Measurements from ENCODE around the gene GGA1. TPM values are rescaled to one million over a fixed set of nuclear protein-coding genes. Genes with fewer than 3 reads are reported as not detected.

Gene GGA1
- total RNA-seq, 1 donor from 2014 or later: 32.0 TPM

GRCh38 chr22:37659066-37659896, 50.6 kb downstream of the GGA1 start:
- Mint-ChIP-seq H3K4me3 (ENCODE audit: unreplicated experiment) (peak overlapping the region; percentile 72), H3K27me3 (ENCODE audit: low read depth) (no peaks in the 10 kb centered on the region), H3K27ac (ENCODE audit: unreplicated experiment) (no peak overlapping the region), H3K4me1 (ENCODE audit: low read depth) (peaks cover 40% of the 10 kb centered on the region), H3K9me3 (ENCODE audit: low read depth) (no peaks in the 10 kb centered on the region), H3K36me3 (ENCODE audit: low read depth) (no peaks in the 10 kb centered on the region)
- TF ChIP-seq, protein P1, sequence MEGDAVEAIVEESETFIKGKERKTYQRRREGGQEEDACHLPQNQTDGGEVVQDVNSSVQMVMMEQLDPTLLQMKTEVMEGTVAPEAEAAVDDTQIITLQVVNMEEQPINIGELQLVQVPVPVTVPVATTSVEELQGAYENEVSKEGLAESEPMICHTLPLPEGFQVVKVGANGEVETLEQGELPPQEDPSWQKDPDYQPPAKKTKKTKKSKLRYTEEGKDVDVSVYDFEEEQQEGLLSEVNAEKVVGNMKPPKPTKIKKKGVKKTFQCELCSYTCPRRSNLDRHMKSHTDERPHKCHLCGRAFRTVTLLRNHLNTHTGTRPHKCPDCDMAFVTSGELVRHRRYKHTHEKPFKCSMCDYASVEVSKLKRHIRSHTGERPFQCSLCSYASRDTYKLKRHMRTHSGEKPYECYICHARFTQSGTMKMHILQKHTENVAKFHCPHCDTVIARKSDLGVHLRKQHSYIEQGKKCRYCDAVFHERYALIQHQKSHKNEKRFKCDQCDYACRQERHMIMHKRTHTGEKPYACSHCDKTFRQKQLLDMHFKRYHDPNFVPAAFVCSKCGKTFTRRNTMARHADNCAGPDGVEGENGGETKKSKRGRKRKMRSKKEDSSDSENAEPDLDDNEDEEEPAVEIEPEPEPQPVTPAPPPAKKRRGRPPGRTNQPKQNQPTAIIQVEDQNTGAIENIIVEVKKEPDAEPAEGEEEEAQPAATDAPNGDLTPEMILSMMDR (IDR thresholded peaks at IDR 0.05): no peak
- no peak for DNase-seq (ENCODE audit: low spot score)

- no peak for DNase-seq (ENCODE audit: low spot score)
- TF ChIP-seq, protein P1 (IDR thresholded peaks at IDR 0.05): no peak
- Mint-ChIP-seq H3K4me3 (ENCODE audit: unreplicated experiment) (peak overlapping the region; percentile 72), H3K9me3 (ENCODE audit: low read depth) (no peaks in the 10 kb centered on the region), H3K27me3 (ENCODE audit: low read depth) (no peaks in the 10 kb centered on the region), H3K36me3 (ENCODE audit: low read depth) (no peaks in the 10 kb centered on the region), H3K4me1 (ENCODE audit: low read depth) (peaks cover 40% of the 10 kb centered on the region), H3K27ac (ENCODE audit: unreplicated experiment) (peak overlapping the region; percentile 61)
Measured at GRCh38 chr22:37659897-37660708, 51.5 kb downstream of the GGA1 start.

DNA sequence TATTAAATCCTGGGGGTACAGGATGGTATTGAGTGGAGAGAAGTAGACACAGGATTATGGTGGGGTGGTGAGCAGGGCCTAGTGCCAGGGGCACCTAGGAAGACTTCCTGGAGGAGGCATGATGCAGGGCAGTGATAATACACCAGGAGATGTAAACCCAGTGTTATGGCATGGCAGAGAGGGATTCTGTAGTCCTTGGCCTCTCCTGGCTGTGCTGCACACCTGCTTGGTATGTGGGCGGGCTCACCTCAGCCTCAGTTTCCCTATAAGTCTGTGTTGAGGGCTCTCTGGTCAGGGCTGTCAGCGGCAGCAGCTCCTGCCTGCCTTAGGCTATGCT, 52.0 kb downstream of the GGA1 start:
- no peaks in the 10 kb centered on the region for H3K27me3 Mint-ChIP-seq (ENCODE audit: low read depth)
- TF ChIP-seq, protein P1 (IDR thresholded peaks at IDR 0.05): no peak
- DNase-seq (ENCODE audit: low spot score): no peak
- peak overlapping the region; percentile 93 for H3K27ac Mint-ChIP-seq (ENCODE audit: unreplicated experiment)
- peaks cover 40% of the 10 kb centered on the region for H3K4me1 Mint-ChIP-seq (ENCODE audit: low read depth)
- H3K36me3 Mint-ChIP-seq (ENCODE audit: low read depth): no peaks in the 10 kb centered on the region
- no peaks in the 10 kb centered on the region for H3K9me3 Mint-ChIP-seq (ENCODE audit: low read depth)
- no peak overlapping the region for H3K4me3 Mint-ChIP-seq (ENCODE audit: unreplicated experiment)

GRCh38 chr22:37661160-37661924, 52.7 kb downstream of the GGA1 start:
- no peaks in the 10 kb centered on the region for H3K9me3 Mint-ChIP-seq (ENCODE audit: low read depth)
- no peaks in the 10 kb centered on the region for H3K27me3 Mint-ChIP-seq (ENCODE audit: low read depth)
- peaks cover 3% of the 10 kb centered on the region for H3K36me3 Mint-ChIP-seq (ENCODE audit: low read depth)
- H3K4me3 Mint-ChIP-seq (ENCODE audit: unreplicated experiment): peak overlapping the region; percentile 25
- peak overlapping the region; percentile 93 for H3K27ac Mint-ChIP-seq (ENCODE audit: unreplicated experiment)
- TF ChIP-seq, protein P1 (IDR thresholded peaks at IDR 0.05): peak; percentile 76
- no peak for DNase-seq (ENCODE audit: low spot score)
- peaks cover 40% of the 10 kb centered on the region for H3K4me1 Mint-ChIP-seq (ENCODE audit: low read depth)

DNA sequence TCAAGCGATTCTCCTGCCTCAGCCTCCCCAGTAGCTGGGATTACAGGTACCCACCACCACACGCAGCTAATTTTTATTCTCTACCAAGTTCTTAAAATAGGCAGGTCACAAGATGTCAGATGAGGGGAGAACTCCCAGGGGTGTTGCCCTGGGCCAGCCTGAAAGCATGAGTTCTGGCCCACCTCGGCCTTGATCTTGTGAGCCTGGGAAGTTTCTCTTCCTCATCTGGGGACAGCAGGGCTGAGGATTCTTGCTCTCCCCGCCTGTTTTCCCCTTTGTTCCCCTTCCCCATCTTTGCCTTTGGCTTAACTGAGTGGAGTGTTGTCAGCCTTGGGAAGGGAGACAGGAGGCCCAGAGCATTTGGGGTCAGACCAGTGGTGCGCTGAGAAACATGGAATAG, 53.4 kb downstream of the GGA1 start:
- Mint-ChIP-seq H3K4me1 (ENCODE audit: low read depth) (peaks cover 40% of the 10 kb centered on the region), H3K4me3 (ENCODE audit: unreplicated experiment) (no peak overlapping the region), H3K9me3 (ENCODE audit: low read depth) (no peaks in the 10 kb centered on the region), H3K27ac (ENCODE audit: unreplicated experiment) (peak overlapping the region; percentile 93), H3K36me3 (ENCODE audit: low read depth) (peaks cover 3% of the 10 kb centered on the region), H3K27me3 (ENCODE audit: low read depth) (no peaks in the 10 kb centered on the region)
- TF ChIP-seq, protein P1 (IDR thresholded peaks at IDR 0.05): no peak
- no peak for DNase-seq (ENCODE audit: low spot score)

Measured in chondrocyte (in vitro differentiated cells).